Thyroid gland (tissue), 4 donors: ENCODE results near the gene SCYL1.
"Not testable (repeated sequence)": the region's sequence is repeated elsewhere in the genome, so short reads cannot be mapped to it uniquely, and the experiment has no call there.

ENCODE experiments used
- POLR2A ChIP-seq, 2 donors: fragments of 450-650 bp; IDR thresholded peaks; one replicate each; pipeline ENCODE4 v1.6.1; 2017; ENCODE audit warnings: antibody characterized with exemption in 2 of 2, mild to moderate bottlenecking in 2 of 2, moderate library complexity in 1 of 2
- TF ChIP-seq, protein P1 (sequence below), 6 experiments: fragments of 200-600 bp in 3 of 6; fragments of 450-650 bp in 3 of 6; sonication (generic) in 3 of 6; IDR thresholded peaks; one replicate each; pipeline ENCODE4 v1.5.1; 2016 to 2019; ENCODE audit warnings: antibody characterized with exemption in 6 of 6, mild to moderate bottlenecking in 2 of 6, inconsistent platforms in 1 of 6, moderate library complexity in 1 of 6

DNA sequence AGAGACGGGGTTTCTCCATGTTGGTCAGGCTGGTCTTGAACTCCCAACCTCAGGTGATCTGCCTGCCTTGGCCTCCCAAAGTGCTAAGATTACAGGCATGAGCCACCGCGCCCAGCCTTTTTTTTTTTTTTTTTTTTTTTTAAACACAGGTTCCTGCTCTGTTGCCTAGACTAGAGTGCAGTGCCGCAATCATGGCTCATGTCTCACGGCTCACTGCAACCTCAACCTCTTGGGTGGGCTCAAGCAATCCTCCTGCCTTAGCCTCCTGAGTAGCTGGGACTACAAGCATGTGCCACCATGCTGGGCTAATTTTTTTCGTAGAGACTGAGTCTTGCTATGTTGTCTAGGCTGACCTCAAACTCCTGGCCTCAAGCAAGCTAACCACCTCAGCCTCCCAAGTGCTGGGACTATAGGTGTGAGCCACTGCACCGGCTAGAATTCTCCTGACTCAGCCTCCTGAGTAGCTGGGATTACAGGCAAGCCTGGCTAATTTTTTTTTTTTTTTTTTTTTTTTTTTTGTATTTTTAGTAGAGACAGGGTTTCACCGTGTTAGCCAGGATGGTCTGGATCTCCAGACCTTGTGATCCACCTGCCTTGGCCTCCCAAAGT, 5.8 kb upstream of the SCYL1 start:
- TF ChIP-seq, protein P1, sequence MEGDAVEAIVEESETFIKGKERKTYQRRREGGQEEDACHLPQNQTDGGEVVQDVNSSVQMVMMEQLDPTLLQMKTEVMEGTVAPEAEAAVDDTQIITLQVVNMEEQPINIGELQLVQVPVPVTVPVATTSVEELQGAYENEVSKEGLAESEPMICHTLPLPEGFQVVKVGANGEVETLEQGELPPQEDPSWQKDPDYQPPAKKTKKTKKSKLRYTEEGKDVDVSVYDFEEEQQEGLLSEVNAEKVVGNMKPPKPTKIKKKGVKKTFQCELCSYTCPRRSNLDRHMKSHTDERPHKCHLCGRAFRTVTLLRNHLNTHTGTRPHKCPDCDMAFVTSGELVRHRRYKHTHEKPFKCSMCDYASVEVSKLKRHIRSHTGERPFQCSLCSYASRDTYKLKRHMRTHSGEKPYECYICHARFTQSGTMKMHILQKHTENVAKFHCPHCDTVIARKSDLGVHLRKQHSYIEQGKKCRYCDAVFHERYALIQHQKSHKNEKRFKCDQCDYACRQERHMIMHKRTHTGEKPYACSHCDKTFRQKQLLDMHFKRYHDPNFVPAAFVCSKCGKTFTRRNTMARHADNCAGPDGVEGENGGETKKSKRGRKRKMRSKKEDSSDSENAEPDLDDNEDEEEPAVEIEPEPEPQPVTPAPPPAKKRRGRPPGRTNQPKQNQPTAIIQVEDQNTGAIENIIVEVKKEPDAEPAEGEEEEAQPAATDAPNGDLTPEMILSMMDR (IDR thresholded peaks at IDR 0.05) = not testable (repeated sequence)
- TF ChIP-seq POLR2A (IDR thresholded peaks at IDR 0.05) = not testable (repeated sequence)
